Renal pelvis (tissue), 4 donors: ENCODE measurements around the gene CROCC2. TPM values are rescaled to one million over a fixed set of nuclear protein-coding genes. Genes with fewer than 3 reads are reported as not detected.

Source experiments
- DNase-seq: peaks from one replicate; pipeline ENCODE4 v3.0.0-alpha.2; 2013
- polyA plus RNA-seq, 3 donors: library from polyadenylated mRNA; unstranded; fragments of 120-200 nt; gene quantifications; one replicate each; pipeline ENCODE4 v1.2.1, GENCODE V29; 2013; ENCODE audit not compliant: insufficient read length in 3 of 3

Gene CROCC2
- polyA plus RNA-seq, 3 donors: 0.04 to 0.07 (median 0.06) TPM

- no peak for DNase-seq
Observed at GRCh38 chr2:241011751-241012510, 105.8 kb downstream of the CROCC2 start.

GRCh38 chr2:241014224-241014623 lies 108.1 kb downstream of the CROCC2 start:
- DNase-seq: no peak

- no peak for DNase-seq
Observed at GRCh38 chr2:241014764-241015163, 108.6 kb downstream of the CROCC2 start.

- no peak for DNase-seq
Observed at GRCh38 chr2:241015439-241015838, 109.3 kb downstream of the CROCC2 start.

- no peak for DNase-seq
Observed at GRCh38 chr2:241017228-241017940, 111.2 kb downstream of the CROCC2 start.

- DNase-seq: no peak
Observed at GRCh38 chr2:241018051-241018891, 112.1 kb downstream of the CROCC2 start.

GRCh38 chr2:241019441-241020139 lies 113.5 kb downstream of the CROCC2 start:
- DNase-seq: no peak

- DNase-seq: no peak
Observed at GRCh38 chr2:241020201-241020600, 114.1 kb downstream of the CROCC2 start.

- DNase-seq: no peak
Observed at GRCh38 chr2:241020629-241021190, 114.6 kb downstream of the CROCC2 start.

GRCh38 chr2:241025639-241026038 lies 119.5 kb downstream of the CROCC2 start:
- DNase-seq: no peak

- no peak for DNase-seq
Observed at GRCh38 chr2:241029599-241030332, 123.6 kb downstream of the CROCC2 start.

GRCh38 chr2:241030333-241030680 lies 124.2 kb downstream of the CROCC2 start:
- DNase-seq: no peak

GRCh38 chr2:241030883-241031282 lies 124.7 kb downstream of the CROCC2 start:
- DNase-seq: no peak

- no peak for DNase-seq
Observed at GRCh38 chr2:241031436-241032165, 125.5 kb downstream of the CROCC2 start.

- DNase-seq: no peak
Observed at GRCh38 chr2:241033336-241033987, 127.3 kb downstream of the CROCC2 start.

GRCh38 chr2:241033994-241034393 lies 127.9 kb downstream of the CROCC2 start:
- no peak for DNase-seq

GRCh38 chr2:241034490-241035141 lies 128.5 kb downstream of the CROCC2 start:
- no peak for DNase-seq

GRCh38 chr2:241035142-241035817 lies 129.1 kb downstream of the CROCC2 start:
- DNase-seq: no peak
